HepG2 (cell line): ENCODE measurements around the gene LRRFIP2.

Experiments used
- RELA ChIP-seq: sonication (generic); formaldehyde crosslinking; IDR thresholded peaks from 2 replicates; pipeline ENCODE4 v1.4.0; 2020; ENCODE audit warnings: missing genetic modification reagents
- ZFP36 ChIP-seq: fragments of 150-350 bp; IDR thresholded peaks from 2 replicates; pipeline ENCODE4 v1.6.1; 2018; ENCODE audit warnings: borderline replicate concordance, low read length, low read depth; ENCODE audit not compliant: partially characterized antibody

DNA sequence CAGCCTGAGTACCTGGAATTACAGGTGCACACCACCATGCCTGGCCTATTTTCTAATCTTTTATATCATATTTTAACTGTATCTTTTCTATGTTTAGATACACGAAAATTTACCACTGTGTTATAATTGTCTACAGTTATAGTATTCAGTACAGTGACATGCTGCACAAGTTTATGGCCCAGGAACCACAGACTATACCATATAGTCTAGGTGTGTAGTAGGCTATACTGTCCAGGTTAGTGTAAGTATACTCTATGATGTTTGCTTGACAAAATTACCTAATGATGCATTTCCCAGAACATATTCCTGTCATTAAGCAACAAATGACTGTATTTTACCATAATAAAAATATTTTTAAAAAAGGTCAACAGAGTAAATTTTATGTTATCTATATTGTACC is 5.5 kb downstream of the LRRFIP2 start:
- TF ChIP-seq ZFP36 (no peak), RELA (CRISPR knock-in tag) (no peak)
